HG02759 (cell line): ENCODE results near the gene GALNT7.
"Not testable (repeated sequence)": the region's sequence is repeated elsewhere in the genome, so short reads cannot be mapped to it uniquely, and the experiment has no call there.

Experiments used
- ATAC-seq: cut with Tn5 transposase; IDR thresholded peaks from one replicate; pipeline ENCODE4 v1.9.1; 2021; ENCODE audit warnings: mild to moderate bottlenecking, moderate library complexity; ENCODE audit not compliant: unreplicated experiment

The GALNT7 gene

GRCh38 chr4:173168396-173169177 is at the start of gene GALNT7:
Gene GALNT7, plus strand, starts transcription at chr4:173168811. Its CDS starts 25 bp downstream, at chr4:173168836.
- ATAC-seq: peak; percentile 38

- ATAC-seq: not testable (repeated sequence)
Measured at GRCh38 chr4:173118819-173119218, 49.8 kb upstream of the GALNT7 start.

DNA sequence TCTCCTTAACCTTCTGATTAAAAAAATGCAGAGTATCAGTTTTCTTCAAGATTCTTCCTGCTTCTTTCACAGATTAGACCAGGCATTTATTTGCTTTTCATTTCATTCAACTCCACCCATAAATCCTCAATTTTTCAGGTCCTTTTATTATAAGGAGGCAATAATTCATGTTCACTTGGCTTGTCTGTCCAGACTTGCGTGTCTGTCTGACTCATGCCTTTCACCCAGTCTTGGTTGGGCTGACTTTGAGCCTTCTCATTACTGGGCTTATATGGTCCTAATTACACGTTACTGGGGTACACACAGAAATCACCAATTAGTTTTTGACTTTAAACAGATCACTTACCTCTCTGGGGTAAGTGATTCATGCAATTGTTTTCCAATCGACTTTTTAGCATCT is 48.8 kb upstream of the GALNT7 start:
- ATAC-seq: no peak

DNA sequence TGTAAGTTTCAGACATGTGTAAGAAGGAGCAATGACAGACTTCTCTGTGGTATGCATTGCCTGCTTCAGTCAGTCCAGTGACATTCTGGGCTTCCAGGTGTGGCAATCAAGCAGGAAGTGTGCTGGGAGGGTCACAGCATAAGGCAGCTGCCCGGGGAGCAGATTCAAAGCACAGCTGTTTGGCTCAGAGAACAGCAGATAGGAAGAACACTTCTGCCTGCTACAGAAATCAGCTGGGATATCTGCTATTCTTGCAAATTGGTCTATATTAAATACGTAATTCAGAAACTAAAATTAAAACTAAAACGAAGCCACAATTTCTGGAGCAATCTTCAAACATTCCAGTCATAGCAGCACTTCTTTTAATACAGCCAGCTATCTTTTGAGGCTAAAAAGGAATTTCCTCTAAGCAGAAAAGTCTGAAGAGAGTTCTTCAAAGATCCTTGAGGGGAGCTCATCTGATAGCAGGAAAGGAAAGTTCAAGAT is 47.5 kb upstream of the GALNT7 start:
- ATAC-seq: peak; percentile 99

DNA sequence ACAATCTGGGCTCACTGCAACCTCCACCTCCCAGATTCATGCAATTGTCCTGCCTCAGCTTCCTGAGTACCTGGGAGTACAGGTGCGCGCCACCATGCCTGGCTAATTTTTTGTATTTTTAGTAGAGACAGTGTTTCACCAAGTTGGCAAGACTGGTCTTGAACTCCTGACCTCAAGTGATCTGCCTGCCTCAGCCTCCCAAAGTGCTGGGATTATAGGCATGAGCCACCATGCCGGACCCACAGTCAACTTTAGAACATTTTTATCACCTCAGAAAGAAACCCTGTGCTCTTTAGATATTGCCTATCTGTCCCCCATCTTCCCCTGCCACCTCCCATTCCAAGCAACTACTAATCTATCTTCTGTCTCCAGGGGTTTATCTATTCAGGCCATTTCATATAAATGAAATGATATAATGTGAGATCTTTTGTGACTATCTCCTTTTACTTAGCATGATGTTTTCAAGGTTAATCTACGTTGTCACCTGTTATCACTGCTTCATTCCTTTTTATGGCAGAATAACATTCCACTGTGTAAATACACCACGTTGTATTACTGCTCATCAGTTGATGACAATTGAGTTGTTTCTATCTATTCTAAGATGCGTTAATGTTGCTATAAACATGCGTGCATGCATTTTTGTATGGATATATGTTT is 44.3 kb upstream of the GALNT7 start:
- no peak for ATAC-seq

DNA sequence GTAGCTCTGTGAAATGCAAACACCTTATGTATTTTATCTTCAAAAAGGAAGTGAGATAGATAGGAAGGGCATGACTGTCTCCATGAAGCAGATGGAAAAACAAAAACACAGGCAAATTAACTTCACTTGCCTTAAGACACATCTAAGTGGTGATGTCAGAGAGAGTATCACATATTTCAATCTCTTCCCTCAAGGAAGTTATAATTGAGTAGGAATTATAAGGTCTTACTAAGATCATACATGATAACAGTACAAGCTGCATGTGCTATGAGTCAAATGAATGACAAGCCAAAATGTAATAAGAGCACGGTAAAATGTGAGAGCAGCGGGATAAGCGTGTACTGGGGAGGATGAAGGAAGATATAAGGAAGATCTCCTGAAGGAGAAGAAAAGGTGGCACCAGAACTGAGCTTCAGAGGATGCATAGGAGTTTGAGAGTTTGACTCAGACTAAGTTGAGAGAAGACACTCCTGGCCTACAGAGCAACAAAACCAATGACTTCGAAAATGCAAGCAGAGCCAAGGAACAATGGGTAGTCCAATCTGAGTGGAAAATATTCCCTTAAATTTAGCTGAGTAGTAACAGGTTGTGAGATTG is 43.3 kb upstream of the GALNT7 start:
- ATAC-seq: no peak

DNA sequence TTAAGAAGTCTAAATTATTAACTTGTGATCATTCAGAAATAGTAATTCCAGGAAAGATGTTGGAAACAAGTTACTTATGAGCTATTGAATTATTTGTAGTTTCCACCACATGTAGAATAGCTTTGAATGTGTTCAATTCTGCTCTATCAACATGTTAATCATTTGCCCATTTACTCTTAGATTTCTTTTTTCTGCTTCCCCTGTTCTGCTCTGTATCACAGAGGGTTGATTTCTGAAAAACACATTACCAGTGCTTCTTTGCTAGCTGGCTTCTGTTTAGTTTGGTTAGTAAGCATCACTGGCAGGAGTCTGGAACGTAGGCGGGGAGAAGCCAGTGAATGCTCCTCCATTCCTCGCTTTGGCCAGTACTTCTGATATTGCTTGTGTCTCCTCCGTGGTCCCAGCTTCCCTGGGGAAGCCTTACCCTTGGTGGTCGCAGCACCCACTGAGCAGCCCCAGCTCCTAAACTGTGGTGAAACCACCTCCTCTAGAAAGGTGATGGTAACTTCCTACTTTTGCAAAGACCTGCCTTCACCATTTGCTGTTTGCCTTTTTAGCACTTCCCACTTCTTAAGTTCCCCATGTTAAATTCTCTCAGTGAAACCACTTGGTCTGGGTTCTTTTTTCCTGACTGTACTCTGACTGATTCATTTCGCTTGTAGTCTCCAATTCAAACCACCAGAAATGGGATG is 40.3 kb upstream of the GALNT7 start:
- ATAC-seq: no peak

GRCh38 chr4:173130687-173131086 is 37.9 kb upstream of the GALNT7 start:
- ATAC-seq: no peak

GRCh38 chr4:173134426-173134825 is 34.2 kb upstream of the GALNT7 start:
- ATAC-seq: no peak

- no peak for ATAC-seq
Measured at GRCh38 chr4:173135241-173135847, 33.3 kb upstream of the GALNT7 start.

- ATAC-seq: no peak
Measured at GRCh38 chr4:173138624-173139023, 30.0 kb upstream of the GALNT7 start.

GRCh38 chr4:173139561-173139960 is 29.1 kb upstream of the GALNT7 start:
- ATAC-seq: no peak

GRCh38 chr4:173145131-173145530 is 23.5 kb upstream of the GALNT7 start:
- no peak for ATAC-seq

- no peak for ATAC-seq
Measured at GRCh38 chr4:173146456-173146855, 22.2 kb upstream of the GALNT7 start.

GRCh38 chr4:173151496-173151895 is 17.1 kb upstream of the GALNT7 start:
- ATAC-seq: no peak

DNA sequence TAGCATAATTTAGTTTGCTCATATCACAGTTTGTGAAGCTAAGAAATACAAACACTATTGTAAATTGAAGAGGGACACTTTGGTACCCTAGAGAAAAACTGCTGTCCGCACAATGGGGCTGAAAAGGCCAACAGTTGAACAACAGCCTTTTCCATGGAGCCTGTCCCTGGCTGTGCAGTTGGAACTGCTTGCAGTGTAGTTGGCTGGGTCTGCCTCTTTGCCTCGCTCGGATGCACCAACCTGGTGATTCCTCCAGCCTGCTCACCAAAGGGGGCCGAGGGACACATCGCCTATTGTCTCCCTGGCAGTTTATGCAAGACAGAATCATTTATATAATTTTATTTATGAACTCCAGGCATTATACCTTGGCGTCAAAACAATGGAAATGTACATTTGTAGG is 16.5 kb upstream of the GALNT7 start:
- no peak for ATAC-seq

GRCh38 chr4:173153445-173153844 is 15.2 kb upstream of the GALNT7 start:
- no peak for ATAC-seq

- no peak for ATAC-seq
Measured at GRCh38 chr4:173159791-173160190, 8.8 kb upstream of the GALNT7 start.

DNA sequence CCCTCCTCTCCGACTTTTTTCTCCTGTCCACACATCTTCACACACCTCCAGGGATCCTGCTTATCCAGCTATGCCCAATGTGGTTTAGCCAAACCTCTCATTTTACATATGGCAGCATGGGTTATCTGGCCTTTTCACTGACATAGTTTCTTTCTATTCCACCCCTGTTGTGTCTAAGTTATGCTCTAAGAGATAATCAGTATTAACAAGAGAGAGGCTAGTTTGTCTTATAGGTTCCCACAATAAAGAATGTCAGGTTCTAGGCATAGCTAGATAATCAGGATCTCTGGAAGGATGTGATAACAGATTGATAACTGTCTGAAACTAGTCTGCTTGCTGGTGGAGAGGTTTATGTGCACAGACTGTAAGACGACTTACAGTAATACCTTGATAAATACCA is 7.7 kb upstream of the GALNT7 start:
- ATAC-seq: no peak

DNA sequence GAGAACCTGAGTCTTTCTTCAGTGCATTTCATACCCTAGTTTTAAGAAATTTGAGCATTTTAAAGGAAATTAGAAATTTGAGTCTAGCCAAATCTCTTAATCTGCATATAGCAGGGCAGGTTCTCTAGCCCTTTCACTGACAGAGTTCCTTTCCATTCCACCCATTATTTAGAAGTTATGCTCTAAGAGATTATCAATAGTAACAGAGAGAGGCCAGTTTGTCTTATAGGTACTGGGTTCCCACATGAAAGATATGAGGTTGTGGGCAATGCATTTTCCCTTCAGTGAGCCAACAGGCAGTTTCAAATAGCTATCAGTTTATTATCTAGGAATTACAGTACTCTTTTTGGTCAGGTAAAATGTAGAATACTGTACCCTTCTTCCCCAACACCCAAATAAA is 7.3 kb upstream of the GALNT7 start:
- ATAC-seq: no peak

- no peak for ATAC-seq
Measured at GRCh38 chr4:173165706-173166105, 2.9 kb upstream of the GALNT7 start.
